ENCODE results near the gene CEACAM16.

DNA sequence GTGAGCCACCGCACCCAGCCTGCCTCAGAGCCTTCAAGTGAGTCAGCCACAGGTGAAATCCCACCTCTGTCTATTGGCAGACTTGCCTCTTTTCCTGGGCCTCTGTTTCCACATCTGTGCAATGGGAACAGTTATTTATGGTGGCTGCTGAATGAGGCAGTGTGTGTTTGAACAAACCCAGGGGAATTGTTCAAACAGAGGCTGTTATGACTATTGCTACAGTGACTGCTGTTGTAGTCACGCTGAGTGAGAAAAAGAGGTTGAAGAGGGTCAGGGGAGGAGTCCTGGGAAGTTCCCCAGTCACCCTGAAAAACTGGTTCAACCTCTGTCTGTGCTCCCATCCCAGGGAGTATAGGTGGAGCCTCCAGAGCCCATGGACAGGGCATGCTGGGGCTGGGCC lies 27.6 kb upstream of the CEACAM16 start, which contains the start of gene CEACAM19:
- TF ChIP-seq POLR2AphosphoS5 (IDR thresholded peaks at IDR 0.05; ENCODE audit: insufficient read depth in 1 of 2, low read depth in 1 of 2): peak in 1 of 2 donors; percentile 61
- TF ChIP-seq, protein P1, sequence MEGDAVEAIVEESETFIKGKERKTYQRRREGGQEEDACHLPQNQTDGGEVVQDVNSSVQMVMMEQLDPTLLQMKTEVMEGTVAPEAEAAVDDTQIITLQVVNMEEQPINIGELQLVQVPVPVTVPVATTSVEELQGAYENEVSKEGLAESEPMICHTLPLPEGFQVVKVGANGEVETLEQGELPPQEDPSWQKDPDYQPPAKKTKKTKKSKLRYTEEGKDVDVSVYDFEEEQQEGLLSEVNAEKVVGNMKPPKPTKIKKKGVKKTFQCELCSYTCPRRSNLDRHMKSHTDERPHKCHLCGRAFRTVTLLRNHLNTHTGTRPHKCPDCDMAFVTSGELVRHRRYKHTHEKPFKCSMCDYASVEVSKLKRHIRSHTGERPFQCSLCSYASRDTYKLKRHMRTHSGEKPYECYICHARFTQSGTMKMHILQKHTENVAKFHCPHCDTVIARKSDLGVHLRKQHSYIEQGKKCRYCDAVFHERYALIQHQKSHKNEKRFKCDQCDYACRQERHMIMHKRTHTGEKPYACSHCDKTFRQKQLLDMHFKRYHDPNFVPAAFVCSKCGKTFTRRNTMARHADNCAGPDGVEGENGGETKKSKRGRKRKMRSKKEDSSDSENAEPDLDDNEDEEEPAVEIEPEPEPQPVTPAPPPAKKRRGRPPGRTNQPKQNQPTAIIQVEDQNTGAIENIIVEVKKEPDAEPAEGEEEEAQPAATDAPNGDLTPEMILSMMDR (IDR thresholded peaks at IDR 0.05): no peak

All from vagina (tissue), 2 donors.